Esophagus muscularis mucosa (tissue), 4 donors: Measurements from ENCODE around the gene FHL2.

Source experiments
- CTCF ChIP-seq, 3 experiments: fragments of 200-600 bp in 2 of 3; fragments of 450-650 bp in 1 of 3; sonication (generic) in 2 of 3; IDR thresholded peaks; one replicate each; pipeline ENCODE4 v1.5.1; 2017 to 2019; ENCODE audit warnings: antibody characterized with exemption in 3 of 3, mild to moderate bottlenecking in 2 of 3, moderate library complexity in 1 of 3
- EP300 ChIP-seq: sonication (generic); formaldehyde crosslinking; IDR thresholded peaks from one replicate; pipeline ENCODE4 v1.6.1; 2017; ENCODE audit warnings: antibody characterized with exemption
- POLR2A ChIP-seq: fragments of 450-650 bp; IDR thresholded peaks from one replicate; pipeline ENCODE4 v1.6.1; 2017; ENCODE audit warnings: antibody characterized with exemption, moderate library complexity, mild to moderate bottlenecking, low read depth

GRCh38 chr2:105425936-105426625 is 27.2 kb upstream of the FHL2 start:
- TF ChIP-seq POLR2A, result no peak
- no peak for TF ChIP-seq CTCF (IDR thresholded peaks at IDR 0.05)
- TF ChIP-seq EP300, result no peak
